Prostate gland (tissue), 2 donors: ENCODE measurements around the gene GMDS.

Experiments used
- POLR2AphosphoS5 ChIP-seq: sonication (generic); formaldehyde crosslinking; IDR thresholded peaks from one replicate; pipeline ENCODE4 v1.6.1; 2017; ENCODE audit warnings: antibody characterized with exemption
- TF ChIP-seq, protein P1 (sequence below), 4 experiments: fragments of 200-600 bp in 2 of 4; fragments of 450-650 bp in 2 of 4; sonication (generic) in 2 of 4; IDR thresholded peaks; 1 replicate in 3 of 4; 2 replicates in 1 of 4; pipeline ENCODE4 v1.5.1; 2016 to 2019; ENCODE audit warnings: antibody characterized with exemption in 4 of 4, mild to moderate bottlenecking in 2 of 4, moderate library complexity in 2 of 4

GRCh38 chr6:2004888-2005287 is 240.5 kb downstream of the GMDS start:
- TF ChIP-seq, protein P1, sequence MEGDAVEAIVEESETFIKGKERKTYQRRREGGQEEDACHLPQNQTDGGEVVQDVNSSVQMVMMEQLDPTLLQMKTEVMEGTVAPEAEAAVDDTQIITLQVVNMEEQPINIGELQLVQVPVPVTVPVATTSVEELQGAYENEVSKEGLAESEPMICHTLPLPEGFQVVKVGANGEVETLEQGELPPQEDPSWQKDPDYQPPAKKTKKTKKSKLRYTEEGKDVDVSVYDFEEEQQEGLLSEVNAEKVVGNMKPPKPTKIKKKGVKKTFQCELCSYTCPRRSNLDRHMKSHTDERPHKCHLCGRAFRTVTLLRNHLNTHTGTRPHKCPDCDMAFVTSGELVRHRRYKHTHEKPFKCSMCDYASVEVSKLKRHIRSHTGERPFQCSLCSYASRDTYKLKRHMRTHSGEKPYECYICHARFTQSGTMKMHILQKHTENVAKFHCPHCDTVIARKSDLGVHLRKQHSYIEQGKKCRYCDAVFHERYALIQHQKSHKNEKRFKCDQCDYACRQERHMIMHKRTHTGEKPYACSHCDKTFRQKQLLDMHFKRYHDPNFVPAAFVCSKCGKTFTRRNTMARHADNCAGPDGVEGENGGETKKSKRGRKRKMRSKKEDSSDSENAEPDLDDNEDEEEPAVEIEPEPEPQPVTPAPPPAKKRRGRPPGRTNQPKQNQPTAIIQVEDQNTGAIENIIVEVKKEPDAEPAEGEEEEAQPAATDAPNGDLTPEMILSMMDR (IDR thresholded peaks at IDR 0.05): no peak
- no peak for TF ChIP-seq POLR2AphosphoS5
